Measurements from ENCODE around the gene GALNT18.
"Not testable (repeated sequence)": the region's sequence is repeated elsewhere in the genome, so short reads cannot be mapped to it uniquely, and the experiment has no call there.

The GALNT18 gene

DNA sequence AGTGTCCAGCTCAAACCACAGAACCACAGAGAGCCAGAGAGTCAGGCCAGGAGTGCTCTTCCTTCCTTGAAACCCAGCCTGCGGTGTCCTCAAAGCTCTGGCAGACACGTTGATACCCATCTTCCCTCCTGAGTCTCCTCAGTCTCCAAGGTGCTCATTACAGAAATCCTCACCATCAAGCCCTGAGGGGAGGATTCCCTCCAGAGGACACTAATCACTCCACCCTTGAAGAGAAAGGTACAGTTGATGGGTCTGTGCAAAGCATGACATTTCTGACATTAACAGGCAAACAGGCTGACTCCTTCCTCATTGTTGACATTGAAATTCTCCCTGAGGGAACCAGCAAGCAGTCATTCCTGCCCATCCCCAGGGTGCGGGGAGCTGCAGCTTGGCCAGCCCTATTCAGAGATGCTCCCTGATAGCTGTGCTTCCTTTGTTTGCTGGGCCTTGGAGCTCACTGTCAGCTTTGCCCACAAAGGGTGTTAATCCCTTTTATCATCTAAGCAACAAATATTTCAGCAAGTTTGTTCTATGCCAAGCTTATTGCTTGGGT is 167.1 kb downstream of the GALNT18 start:
- no peak for DNase-seq

DNA sequence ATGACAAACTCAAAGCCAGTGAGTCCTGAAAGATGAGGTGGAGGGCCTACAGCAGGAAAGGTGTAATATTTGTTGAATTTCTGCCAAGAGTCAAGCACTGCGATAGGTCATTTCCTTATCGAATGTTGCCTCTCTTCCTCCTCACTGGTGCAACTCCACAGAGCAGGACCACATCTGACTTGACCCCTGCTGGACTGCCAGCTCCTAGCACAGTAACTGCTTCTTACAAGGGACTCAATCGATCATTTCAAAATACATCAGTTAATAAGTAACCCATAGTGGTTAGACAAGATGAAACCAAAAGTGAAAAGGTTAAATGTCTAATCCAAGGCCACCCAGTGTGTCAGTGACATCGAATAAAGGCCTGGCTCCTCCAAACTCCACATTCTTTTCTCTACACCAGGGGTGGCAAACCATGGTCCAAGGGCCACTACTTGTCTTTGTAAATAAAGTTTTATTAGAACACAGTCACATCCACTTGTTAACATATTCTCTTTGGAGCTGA is 170.3 kb downstream of the GALNT18 start:
- DNase-seq, result no peak

DNA sequence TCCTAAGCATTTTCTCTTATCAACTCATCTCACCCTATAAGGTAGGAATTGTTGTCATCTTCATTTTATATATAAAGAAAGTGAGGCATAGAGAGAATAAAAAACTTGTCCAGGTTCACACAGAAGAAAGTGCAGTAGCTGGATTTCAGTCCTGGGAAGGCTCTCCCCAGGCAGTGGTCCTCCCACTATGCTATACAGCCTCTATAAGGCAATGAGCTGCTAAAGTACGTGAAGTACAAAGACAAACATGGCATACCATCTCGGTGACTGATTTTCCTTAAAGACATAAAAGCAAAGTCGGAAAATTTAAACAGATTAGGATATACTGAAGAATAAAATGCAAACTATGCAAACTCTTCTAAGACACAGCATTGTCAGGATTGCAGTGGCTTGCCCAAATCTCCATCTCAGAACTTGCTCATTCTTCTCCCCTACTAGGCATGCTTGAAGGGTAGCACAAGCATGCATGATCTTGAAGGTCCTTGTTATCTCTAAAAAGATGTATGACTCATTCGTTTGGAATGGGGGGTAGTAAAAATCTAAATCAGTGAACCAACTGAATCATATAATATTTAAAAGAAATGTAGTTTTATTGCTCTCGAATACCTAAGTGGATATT is 171.0 kb downstream of the GALNT18 start:
- no peak for DNase-seq

DNA sequence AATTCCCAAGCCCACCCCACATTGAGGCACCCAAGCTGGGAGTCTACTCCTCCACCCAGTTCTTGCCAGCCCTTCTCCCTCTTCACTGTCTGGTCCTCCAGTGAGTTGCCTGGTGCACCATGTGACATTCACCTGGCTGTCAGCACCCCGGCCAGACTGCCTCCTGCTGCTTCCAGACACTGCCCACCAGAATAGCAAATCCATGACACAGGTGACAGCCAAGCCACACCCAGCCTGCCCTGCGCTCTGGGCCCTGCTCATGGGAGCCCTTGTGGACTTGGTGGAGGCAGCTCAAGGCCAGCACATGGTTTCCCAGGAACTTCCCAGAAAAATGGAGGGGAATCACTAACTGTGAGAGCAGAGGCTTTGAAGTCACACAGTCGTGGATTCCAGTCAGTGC is 172.5 kb downstream of the GALNT18 start:
- DNase-seq, result no peak

DNA sequence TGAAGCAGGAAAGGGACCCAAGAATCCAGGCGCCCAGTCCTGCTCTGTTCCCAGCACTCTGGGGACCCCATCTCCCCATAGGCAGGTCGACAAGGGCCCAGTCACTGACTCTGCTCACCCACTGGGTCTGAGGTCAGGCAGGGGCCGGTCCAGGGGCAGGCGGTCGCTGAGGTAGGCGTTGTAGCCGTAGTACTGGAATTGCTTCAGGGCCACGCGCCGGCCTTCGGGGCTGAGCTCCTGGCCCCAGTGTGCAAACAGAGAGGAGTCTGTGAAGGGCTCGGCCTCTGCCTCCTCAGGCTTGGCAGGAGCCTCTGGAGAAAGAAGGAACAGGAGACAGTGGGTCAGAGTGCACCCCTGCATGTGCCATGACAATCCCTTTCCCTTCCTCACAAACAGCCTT is 173.2 kb downstream of the GALNT18 start:
- DNase-seq, result no peak

DNA sequence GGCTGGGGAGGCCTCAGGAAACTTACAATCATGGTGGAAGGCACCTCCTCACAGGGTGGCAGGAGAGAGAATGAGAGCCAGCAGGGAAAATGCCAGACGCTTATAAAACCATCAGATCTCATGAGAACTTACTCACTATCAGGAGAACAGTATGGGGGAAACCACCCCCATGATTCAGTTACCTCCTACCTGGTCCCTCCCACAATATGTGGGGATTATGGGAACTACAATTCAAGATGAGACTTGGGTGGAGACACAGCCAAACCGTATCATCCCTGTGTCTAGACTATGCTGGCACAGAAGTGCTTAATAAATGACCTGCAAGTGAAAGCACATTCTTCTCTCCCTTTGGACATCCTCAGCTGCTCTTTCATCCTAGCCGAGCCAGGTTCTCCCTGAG is 174.2 kb downstream of the GALNT18 start:
- not testable (repeated sequence) for DNase-seq

DNA sequence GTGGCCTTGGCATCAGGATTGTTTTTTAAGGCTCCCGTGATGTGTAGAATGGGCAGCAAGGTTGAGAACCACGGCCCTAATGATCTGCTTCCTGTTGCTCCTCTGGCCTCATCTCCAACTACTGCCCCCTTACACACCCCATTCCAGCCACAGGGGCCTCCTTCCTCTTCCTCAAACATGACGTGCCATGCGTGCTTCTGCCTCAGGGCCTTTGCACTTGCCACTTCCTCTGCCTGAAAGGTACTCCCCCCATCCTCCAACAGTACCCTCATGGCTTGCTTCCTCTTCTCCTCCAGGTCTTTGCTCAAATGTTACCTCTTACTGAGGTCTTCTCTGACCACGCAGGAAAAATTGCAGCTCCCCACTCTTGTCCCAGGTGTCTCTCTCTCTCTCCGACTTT is 174.8 kb downstream of the GALNT18 start:
- no peak for DNase-seq

DNA sequence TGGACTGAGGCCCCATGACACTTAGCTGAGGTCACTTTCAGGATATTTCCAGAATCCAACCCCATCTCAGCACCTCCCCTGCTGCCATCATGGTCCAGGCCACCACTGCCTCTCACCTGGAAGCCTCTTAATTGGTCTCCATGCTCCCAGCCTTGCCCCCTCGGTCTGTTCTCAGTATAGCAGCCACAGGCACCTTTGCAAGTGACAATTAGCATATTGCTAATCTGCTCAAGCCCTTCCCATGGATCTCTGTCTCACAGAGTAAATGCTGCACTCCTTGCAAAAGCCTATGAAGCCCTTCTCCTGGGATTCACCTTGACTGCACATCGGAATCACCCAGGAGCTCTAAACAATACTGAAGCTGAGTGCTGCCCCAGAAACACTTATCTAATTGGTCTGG is 175.2 kb downstream of the GALNT18 start:
- no peak for DNase-seq

DNA sequence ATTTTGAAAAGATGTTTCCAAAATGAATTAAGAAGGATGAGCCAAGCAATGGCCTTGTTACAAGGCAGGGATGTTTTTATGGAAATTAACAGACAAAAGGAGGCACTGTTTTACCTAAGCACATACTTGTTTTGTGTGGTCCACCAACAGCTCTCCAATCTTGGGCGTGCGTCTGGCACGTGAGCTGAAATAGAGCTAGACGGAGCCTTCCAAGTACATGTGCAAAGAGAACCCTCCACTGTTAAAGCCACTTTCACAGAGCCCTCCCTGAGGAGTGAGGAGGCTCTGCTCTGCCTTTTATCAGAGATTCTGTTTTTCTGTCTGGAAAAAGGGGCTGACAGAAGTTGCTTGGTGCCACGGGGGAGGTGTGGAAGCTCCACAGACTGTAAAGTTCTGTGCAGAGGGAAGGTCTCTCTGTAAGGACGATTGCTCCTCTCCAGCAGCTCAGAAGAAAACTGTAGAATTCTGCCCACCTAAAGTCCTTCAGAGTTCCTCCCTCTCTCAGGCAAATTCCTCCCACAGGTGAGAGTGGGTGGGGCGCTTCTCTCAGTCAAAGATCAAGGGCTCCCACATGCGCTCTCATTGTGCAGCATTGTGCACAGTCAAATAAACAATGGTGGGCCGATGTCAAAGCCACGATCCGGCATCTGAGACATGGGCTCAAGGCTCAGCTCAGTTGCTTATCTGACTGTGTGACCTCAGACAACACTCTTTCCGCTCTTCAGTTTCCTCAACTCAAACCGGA is 176.2 kb downstream of the GALNT18 start:
- no peak for DNase-seq

DNA sequence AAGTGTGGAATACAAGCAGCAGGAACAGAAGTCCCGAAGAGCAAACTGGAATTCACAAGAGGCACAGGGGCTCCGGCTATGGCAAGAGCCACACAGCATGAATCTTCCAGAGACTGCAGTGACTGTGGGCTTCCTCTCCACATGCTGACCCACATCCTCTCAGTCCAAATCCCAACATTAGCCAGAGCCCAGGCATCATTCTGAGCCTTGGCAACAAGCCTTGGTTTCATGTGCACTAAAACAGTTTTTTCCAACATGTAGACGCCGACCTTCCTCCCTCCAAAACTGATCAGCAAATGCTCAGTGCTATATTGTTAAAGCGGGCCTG is 177.0 kb downstream of the GALNT18 start:
- DNase-seq, result no peak

DNA sequence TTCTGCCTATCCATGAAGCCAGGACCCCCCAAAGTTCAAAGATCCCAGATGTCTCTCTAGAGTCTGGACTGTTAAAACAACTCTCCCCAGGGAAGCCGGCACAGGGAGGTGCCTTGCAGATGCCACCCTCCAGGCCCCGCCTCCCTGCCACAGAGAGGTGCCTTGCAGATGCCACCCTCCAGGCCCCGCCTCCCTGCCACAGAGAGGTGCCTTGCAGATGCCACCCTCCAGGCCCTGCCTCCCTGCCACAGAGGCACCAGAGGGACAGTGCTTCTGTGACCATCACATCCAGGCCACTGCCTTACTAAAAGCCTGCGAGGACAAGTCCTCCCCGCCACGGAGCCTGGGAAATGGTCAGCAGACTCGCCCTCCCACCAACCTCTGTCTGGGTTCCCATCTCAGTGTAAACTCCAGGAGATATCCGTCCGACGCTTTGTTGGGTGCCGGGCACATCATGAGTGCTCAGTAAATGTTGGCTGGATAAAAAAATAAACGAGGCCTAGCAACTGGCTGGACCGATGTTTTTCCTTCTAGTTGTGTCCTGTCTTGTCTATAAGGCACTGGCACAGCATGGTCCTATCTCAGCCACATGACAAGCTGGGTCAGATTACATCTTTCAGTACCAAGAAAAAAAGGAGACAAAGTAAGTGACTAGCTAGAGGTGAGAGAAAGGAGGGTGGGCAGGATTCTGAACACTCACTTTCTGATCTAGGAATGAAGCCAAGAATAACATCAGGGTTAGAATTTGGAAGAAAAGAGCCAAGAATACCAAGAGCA is 177.6 kb downstream of the GALNT18 start:
- no peak for DNase-seq

DNA sequence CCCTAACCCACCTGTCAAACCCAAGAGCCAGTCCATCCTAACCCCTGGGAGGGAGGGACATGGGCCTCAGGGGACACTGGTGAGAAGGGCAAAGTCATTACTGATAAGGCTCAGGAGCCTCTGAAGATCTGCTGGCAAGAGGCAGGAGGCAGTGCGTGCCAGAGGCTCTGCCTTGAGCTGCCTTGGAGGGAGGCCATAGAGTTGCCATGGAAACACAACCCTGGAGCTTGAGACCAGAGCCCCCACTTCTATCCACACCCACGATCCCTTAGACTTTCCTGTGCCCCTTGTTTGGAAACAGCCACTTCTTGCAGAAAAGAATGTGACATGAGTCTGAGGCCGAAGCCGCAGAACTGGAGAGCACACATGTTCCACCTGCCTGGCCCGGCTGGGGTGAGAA is 179.0 kb downstream of the GALNT18 start:
- DNase-seq, result no peak

DNA sequence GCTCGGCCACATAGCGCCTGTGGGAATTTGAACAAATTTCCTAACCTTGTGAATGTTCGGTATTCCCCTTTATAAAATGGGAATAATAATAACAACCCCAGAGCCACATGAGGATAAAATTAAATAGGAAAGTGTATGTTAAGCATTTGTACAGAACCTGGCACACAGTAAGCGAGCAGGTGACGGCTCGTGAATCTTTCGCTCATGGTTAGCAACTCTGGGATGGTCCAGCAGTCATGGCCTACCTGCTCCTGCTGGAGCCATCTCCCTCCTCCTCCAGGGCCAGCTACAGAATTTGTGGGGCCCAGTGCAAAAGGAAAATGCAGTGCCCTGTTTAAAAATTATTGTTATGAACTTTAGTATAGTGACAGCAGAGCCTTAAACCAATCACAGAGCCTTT is 180.3 kb downstream of the GALNT18 start:
- DNase-seq, result no peak

DNA sequence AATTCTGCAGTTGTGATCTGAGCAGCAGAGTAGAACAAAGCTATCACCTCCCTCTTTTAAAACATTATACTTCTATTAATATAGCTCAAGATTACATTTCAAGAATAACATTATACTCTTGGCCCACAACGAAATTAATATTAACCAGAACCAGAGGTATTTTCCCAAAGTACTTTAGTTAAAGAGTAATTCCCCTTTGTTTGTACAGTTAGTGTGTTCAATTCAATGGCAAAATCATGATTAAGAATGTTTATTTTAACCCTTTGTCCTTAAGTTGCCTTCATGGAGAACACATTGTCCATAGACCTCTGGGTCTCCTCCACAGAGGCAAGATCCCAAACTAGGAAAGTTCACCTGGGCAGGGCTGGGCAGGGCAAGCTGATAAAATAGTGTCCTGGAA is 180.7 kb downstream of the GALNT18 start:
- DNase-seq, result no peak

DNA sequence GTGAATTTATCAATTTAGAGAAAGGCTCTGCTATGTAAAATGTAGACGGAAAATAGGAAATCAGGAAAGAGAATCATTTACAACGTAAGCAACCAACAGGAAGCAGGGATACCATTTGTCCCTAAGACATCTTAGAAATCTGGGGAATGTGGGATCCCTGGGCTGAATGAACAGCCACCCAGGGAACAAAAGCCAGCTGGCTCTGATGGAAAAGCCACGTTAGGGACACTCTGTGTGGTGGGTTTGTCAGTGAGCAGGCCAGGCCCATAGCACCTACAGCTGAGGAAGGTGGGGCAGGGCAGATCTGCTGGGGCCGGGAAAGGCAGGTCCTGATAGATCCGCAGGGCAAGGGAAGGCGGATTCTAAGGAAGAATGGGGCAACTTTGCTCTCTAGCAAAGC is 181.7 kb downstream of the GALNT18 start:
- DNase-seq, result no peak

DNA sequence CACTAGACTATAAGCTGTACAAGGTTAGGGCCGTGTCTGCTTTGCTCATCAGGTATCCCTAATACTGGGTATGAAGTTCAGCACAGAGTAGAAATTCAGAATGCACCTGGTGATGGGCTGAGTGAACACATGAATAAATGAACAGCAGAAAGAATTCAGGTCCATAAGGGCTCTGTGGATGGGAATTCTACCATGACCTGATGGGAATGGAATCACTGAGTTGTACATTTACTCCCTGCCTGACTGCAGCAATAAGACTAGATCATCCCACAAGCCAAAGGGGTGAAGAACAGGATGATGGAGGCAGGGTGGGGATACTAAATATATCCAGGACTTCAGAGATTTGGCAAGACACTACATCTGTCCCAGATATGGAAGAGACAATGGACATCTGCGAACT is 182.2 kb downstream of the GALNT18 start:
- no peak for DNase-seq

DNA sequence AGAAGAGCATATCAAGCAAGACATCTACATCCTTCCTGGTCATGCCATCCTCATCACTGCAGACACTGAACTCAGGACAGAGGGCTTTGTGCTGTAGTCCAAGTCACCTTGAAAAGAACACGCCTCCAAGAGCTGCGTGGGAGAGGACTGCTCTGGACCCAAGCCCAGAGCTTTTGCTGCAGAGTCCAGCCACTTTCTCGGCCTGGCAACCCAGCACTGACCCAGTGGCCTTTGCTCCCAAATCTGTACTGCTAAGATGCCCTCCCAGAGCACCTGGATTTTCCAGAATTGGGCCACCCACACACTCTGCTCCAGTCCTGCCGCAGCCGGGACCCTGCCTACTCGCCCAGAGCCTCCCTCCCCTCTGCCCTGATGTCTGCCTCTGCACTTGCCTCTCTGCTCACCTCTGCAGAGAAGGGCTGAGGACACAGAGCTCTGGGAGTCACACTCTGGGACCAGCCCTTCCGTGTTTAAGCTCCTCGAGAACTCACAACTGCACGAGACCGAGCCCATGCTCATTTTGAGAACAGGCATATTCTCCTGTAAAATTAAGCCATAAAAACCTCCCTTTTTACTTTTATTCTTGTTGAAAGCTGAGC is 185.0 kb downstream of the GALNT18 start:
- no peak for DNase-seq

DNA sequence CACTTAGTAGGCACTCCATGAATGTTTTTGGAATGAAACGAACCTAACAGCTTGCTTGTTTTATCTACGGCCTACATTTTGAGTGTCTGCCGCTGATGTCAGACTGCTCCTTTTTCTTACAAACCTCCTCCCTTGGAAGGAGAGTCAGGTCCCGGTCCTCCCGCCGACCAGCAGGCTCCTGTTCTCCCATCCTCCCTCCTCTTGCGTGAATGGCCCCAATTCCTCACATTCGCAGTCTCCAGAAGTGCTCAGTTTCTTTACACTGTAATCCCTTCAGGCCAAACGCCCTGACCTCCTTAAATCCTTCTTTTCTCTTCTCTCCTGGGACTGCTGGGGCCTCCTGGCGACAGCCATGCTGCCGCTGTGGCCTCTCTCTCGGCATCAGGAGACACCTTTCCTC is 186.2 kb downstream of the GALNT18 start:
- DNase-seq, result no peak

DNA sequence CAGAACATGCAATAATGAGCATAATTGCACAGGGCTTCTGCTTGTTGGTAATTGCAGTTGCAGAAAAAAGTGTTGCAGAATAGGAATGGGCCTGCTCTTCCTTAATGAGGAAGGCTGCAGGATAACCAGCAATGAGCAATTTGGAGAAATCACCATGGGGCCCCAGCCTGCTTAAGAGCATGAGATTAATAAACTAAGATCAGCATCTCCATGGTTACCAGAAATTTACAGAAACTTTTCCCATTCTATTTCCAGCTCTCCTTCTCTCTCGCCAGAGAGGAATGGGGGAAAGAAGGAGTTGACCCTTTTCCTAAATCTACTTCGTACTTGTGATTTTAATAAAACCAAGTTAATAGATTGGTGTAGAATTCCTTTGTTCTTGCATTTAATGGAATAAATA is 187.8 kb downstream of the GALNT18 start:
- no peak for DNase-seq

DNA sequence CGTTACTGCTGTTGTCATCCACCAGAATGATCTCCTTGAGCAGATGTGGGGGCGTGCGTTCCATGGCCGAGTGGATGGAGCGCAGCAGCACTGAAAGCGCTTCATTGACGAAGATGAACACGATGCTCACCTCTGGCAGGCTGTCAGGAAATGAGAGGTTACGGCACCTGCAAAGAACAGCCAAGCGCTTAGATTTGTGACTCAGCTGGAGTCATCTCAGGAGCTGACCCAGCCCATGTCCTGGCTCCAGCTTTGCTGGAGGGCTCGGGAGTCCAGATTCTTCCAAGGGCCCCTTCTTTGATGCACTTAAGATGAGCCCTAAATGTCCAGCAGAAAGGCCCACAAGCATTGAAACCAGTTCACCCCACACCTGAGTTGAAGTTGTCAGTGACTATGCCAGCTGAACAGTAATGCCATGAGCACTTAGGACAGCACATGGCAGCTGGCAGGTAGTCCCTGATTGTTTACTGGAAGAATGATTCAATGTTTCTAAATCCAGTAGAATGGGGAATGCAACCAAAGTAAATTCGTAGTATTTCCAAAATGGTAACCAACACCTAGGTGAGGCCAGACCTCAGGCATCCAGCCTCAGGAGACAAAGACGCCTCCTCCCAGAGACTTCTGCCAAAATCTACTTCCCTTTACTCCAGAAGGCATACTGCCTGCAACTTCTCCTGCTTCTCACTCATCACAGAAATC is 189.0 kb downstream of the GALNT18 start:
- DNase-seq, result no peak

DNA sequence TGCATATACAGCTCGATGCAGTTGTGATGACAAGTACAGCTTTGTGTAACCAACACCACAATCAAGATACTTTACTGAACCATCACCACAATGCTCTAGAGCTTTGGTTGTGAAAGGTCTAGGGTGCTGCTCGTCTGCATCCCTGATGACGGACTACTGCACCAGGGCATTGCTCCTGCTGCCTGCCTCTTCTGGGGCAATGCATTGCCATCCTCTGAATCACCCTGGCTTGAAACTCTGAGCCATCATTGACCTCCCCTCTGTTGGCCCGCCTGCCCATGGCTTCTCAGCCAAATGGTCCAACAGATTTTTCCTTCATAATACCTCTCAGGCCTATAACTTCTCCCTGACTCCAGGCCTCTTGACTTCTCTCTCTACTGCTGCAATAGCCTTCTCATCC is 191.4 kb downstream of the GALNT18 start:
- no peak for DNase-seq

DNA sequence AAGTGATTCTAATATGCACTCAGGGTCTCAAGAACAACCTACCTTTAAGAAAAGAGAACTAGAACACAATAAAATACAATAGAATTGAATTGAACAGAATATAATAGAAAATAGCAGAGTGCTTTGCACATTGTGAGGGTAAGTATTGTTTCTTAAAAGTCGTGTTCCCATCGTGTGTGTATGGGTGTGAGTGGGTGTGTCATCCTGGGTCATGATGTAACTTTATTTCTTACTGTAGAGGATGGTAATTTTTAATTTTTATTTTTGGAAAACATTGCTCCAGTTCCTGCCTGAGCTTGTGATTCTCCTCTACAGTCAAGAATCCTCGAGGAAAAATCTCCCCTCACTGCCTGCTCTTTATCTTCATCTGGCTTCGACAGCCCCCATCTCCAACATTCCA is 193.1 kb downstream of the GALNT18 start:
- DNase-seq, result no peak

DNA sequence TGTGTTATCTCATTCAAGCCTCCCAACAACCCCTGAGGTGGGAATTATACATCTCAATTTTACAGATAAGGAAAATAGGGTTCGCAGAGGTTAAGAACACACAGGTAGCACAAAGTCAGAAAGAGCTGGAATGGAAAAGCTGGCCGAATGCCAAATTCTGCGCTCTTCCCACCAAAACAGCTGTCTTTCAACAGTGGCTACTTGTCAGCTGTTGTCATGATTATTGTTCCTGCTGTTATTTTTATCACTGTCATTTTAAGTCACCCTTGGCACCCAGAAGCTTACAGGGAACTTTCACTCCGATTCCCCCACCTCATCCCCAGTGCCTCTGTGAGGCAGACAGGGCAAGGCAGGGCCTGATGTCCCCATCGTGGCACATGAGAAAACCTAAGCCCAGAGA is 194.3 kb downstream of the GALNT18 start:
- DNase-seq, result no peak

Data from activated CD8-positive, alpha-beta memory T cell treated with anti-CD3 and anti-CD28 coated beads for 24 hours (primary cell).